Fibroblast of lung (primary cell): ENCODE data around the gene NEGR1. TPM values are rescaled to one million over a fixed set of nuclear protein-coding genes. Genes with fewer than 3 reads are reported as not detected.

ENCODE experiments used
- DNase-seq, 2 donors: peaks; one replicate each; pipeline versions ENCODE4 v3.0.0 to v3.0.0-alpha.2; 2010; ENCODE audit warnings: low read depth in 2 of 2
- H2AFZ ChIP-seq: 2 replicates; pipeline ENCODE4 v1.5.1; 2012; ENCODE audit warnings: low read length, control low read depth, inconsistent platforms
- H3K27ac ChIP-seq: 2 replicates; pipeline ENCODE4 v1.5.1; 2011; ENCODE audit warnings: low read length, control low read depth; ENCODE audit not compliant: insufficient read depth
- H3K27me3 ChIP-seq: 2 replicates; pipeline ENCODE4 v1.5.1; 2011; ENCODE audit warnings: mild to moderate bottlenecking, low read length; ENCODE audit not compliant: control insufficient read depth, insufficient read depth
- H3K36me3 ChIP-seq: 2 replicates; pipeline ENCODE4 v1.5.1; 2011; ENCODE audit warnings: low read length; ENCODE audit not compliant: control insufficient read depth, insufficient read depth
- H3K4me1 ChIP-seq: 2 replicates; pipeline ENCODE4 v1.5.1; 2011; ENCODE audit warnings: low read length; ENCODE audit not compliant: control insufficient read depth, insufficient read depth; ENCODE audit errors: extremely low read depth
- H3K4me2 ChIP-seq: 2 replicates; pipeline ENCODE4 v1.5.1; 2011; ENCODE audit warnings: low read length, control low read depth; ENCODE audit not compliant: insufficient read depth; ENCODE audit errors: extremely low read depth
- H3K4me3 ChIP-seq, 4 experiments: fragments of 200-600 bp in 1 of 4; sonication (generic) in 1 of 4; replicated peaks in 1 of 4; 2 replicates each; pipeline ENCODE4 v1.5.1; 2011 to 2016; ENCODE audit warnings: low read length in 4 of 4, low read depth in 3 of 4, mild to moderate bottlenecking in 3 of 4, control low read depth in 2 of 4, inconsistent platforms in 1 of 4, mixed read lengths in 1 of 4; ENCODE audit not compliant: insufficient read depth in 1 of 4; ENCODE audit errors: control extremely low read depth in 1 of 4
- H3K79me2 ChIP-seq: 2 replicates; pipeline ENCODE4 v1.5.1; 2012; ENCODE audit warnings: mild to moderate bottlenecking, low read length, inconsistent platforms; ENCODE audit not compliant: control insufficient read depth, insufficient read depth
- H3K9ac ChIP-seq: 2 replicates; pipeline ENCODE4 v1.5.1; 2011; ENCODE audit warnings: mild to moderate bottlenecking, low read length, control low read depth; ENCODE audit not compliant: insufficient read depth
- H3K9me3 ChIP-seq: 2 replicates; pipeline ENCODE4 v1.5.1; 2012; ENCODE audit warnings: low read depth, low read length; ENCODE audit not compliant: control insufficient read depth, insufficient read depth
- H4K20me1 ChIP-seq: 2 replicates; pipeline ENCODE4 v1.5.1; 2011; ENCODE audit warnings: low read length; ENCODE audit not compliant: control insufficient read depth, insufficient read depth; ENCODE audit errors: extremely low read depth
- EZH2 ChIP-seq: IDR thresholded peaks from 2 replicates; pipeline ENCODE4 v1.5.1; 2012; ENCODE audit warnings: low read length, control low read depth, mild to moderate bottlenecking; ENCODE audit errors: missing control alignments
- polyA plus RNA-seq, 2 donors: library from polyadenylated mRNA; depleted of rRNA in 1 of 2; stranded (reverse) in 1 of 2; unstranded in 1 of 2; fragments of >200 nt; gene quantifications; 2 replicates each; pipeline ENCODE4 v1.2.1, GENCODE V29; 2011 to 2012; ENCODE audit warnings: missing spikeins in 1 of 2
- total RNA-seq: library from RNA; depleted of rRNA; stranded (reverse); fragments of >200 nt; gene quantifications from 2 replicates; pipeline ENCODE4 v1.2.1, GENCODE V29; 2014
- TF ChIP-seq, protein P1 (sequence below), 2 donors: IDR thresholded peaks in 1 of 2; conservative IDR thresholded peaks in 1 of 2; 1 replicate in 1 of 2; 2 replicates in 1 of 2; pipeline ENCODE4 v1.5.1; 2011 to 2012; ENCODE audit warnings: low read length in 2 of 2, control low read depth in 1 of 2, inconsistent platforms in 1 of 2, low read depth in 1 of 2, mild to moderate bottlenecking in 1 of 2

The NEGR1 gene
- total and polyA plus RNA-seq, 2 donors (not counting 1 experiment from before 2014, with no cell fraction given) = 3.1 to 9.4 TPM

DNA sequence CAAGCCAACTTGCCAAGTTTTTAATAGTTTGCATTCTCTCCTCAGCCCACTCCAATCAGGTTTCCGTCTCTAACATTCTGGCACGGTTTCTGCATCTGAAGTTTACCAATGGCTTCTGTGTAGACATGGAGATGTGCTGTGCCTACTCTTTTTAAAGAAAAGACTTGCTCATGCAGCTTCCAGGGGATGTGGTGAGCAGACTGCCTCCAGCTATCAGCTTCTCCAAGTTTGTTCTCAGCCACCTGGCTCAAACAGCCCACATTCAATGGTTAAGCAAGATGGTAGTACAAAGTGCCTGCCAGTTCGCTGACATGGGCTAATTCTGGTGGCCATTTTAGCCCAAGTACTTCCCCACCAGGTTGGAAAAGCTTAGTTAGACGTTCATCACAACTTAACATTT is 465.3 kb downstream of the NEGR1 start:
- H3K36me3 ChIP-seq = no peaks in the 10 kb centered on the region
- no peak overlapping the region for H3K9ac ChIP-seq
- no peaks in the 10 kb centered on the region for H3K27me3 ChIP-seq
- no peak overlapping the region for H2AFZ ChIP-seq
- peak in 1 of 2 donors; percentile 6 for DNase-seq
- no peaks in the 10 kb centered on the region for H3K4me1 ChIP-seq
- no peaks in the 10 kb centered on the region for H4K20me1 ChIP-seq
- TF ChIP-seq, protein P1, sequence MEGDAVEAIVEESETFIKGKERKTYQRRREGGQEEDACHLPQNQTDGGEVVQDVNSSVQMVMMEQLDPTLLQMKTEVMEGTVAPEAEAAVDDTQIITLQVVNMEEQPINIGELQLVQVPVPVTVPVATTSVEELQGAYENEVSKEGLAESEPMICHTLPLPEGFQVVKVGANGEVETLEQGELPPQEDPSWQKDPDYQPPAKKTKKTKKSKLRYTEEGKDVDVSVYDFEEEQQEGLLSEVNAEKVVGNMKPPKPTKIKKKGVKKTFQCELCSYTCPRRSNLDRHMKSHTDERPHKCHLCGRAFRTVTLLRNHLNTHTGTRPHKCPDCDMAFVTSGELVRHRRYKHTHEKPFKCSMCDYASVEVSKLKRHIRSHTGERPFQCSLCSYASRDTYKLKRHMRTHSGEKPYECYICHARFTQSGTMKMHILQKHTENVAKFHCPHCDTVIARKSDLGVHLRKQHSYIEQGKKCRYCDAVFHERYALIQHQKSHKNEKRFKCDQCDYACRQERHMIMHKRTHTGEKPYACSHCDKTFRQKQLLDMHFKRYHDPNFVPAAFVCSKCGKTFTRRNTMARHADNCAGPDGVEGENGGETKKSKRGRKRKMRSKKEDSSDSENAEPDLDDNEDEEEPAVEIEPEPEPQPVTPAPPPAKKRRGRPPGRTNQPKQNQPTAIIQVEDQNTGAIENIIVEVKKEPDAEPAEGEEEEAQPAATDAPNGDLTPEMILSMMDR (conservative IDR thresholded peaks at IDR 0.05 in 1 of 2, IDR thresholded peaks at IDR 0.05 in 1 of 2; ENCODE audit: low read depth in 1 of 2, low read length in 2 of 2) = no peak
- TF ChIP-seq EZH2 = no peak
- H3K27ac ChIP-seq = no peak overlapping the region
- H3K4me2 ChIP-seq = no peak overlapping the region
- no peaks in the 10 kb centered on the region for H3K9me3 ChIP-seq
- H3K79me2 ChIP-seq = no peaks in the 10 kb centered on the region
- no peak overlapping the region for H3K4me3 ChIP-seq

GRCh38 chr1:71809085-71809484 is 473.3 kb downstream of the NEGR1 start:
- H3K9ac ChIP-seq = no peak overlapping the region
- H2AFZ ChIP-seq = no peak overlapping the region
- no peaks in the 10 kb centered on the region for H3K79me2 ChIP-seq
- no peaks in the 10 kb centered on the region for H3K9me3 ChIP-seq
- H3K4me1 ChIP-seq = no peaks in the 10 kb centered on the region
- no peaks in the 10 kb centered on the region for H3K27me3 ChIP-seq
- H4K20me1 ChIP-seq = no peaks in the 10 kb centered on the region
- no peak for DNase-seq
- TF ChIP-seq, protein P1 (conservative IDR thresholded peaks at IDR 0.05 in 1 of 2, IDR thresholded peaks at IDR 0.05 in 1 of 2; ENCODE audit: low read depth in 1 of 2, low read length in 2 of 2) = no peak
- no peak for TF ChIP-seq EZH2
- no peak overlapping the region for H3K4me2 ChIP-seq
- H3K4me3 ChIP-seq = no peak overlapping the region
- no peaks in the 10 kb centered on the region for H3K36me3 ChIP-seq
- no peak overlapping the region for H3K27ac ChIP-seq

DNA sequence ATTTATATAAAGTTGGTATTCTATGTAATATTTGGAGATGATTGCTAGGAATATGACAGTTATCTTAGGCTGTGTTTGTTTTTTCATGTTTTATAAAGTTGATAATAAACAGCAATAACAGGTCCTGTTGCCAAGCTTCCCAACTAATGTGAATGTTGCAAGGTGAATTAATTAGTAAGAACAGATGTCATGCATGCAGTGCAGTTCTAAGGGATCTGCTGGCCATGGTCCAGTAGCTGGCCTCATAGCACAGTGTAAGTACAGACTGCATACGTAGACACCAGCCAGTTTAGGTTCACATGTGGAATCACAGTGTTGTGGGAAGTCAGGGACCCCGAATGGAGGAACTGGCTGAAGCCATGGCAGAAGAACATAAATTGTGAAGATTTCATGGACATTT is 478.2 kb downstream of the NEGR1 start:
- no peak overlapping the region for H3K4me2 ChIP-seq
- no peaks in the 10 kb centered on the region for H4K20me1 ChIP-seq
- no peak overlapping the region for H2AFZ ChIP-seq
- H3K27me3 ChIP-seq = no peaks in the 10 kb centered on the region
- H3K4me3 ChIP-seq = no peak overlapping the region
- no peak overlapping the region for H3K27ac ChIP-seq
- no peaks in the 10 kb centered on the region for H3K36me3 ChIP-seq
- H3K4me1 ChIP-seq = no peaks in the 10 kb centered on the region
- DNase-seq = no peak
- H3K9me3 ChIP-seq = no peaks in the 10 kb centered on the region
- TF ChIP-seq EZH2 = no peak
- TF ChIP-seq, protein P1 (conservative IDR thresholded peaks at IDR 0.05 in 1 of 2, IDR thresholded peaks at IDR 0.05 in 1 of 2; ENCODE audit: low read depth in 1 of 2, low read length in 2 of 2) = no peak
- H3K9ac ChIP-seq = no peak overlapping the region
- no peaks in the 10 kb centered on the region for H3K79me2 ChIP-seq
